Activated naive CD4-positive, alpha-beta T cell treated with anti-CD3 and anti-CD28 coated beads, Interleukin-2, amount 10 ng/mL, durations not matched to agents 7 days and 5 days (primary cell): ENCODE data around the gene LCA5.
"Not testable (repeated sequence)": the region's sequence is repeated elsewhere in the genome, so short reads cannot be mapped to it uniquely, and the experiment has no call there.

Source experiments
- CTCF ChIA-PET: fragments of 350-600 bp; sonication (Branson Sonifier 250); formaldehyde crosslinking; loops from one replicate; lab custom pipeline; 2021; ENCODE audit warnings: antibody characterized with exemption; lab: Charles Lee
- DNase-seq: peaks from one replicate; pipeline ENCODE4 v3.0.0-alpha.2; 2020
- H3K27ac Mint-ChIP-seq: one replicate; pipeline ENCODE4 v1.8.0; 2021; ENCODE audit warnings: mild to moderate bottlenecking, moderate library complexity, mixed read lengths
- H3K27me3 Mint-ChIP-seq: one replicate; pipeline ENCODE4 v1.8.0; 2021; ENCODE audit warnings: mild to moderate bottlenecking, mixed read lengths
- H3K36me3 Mint-ChIP-seq: one replicate; pipeline ENCODE4 v1.8.0; 2021; ENCODE audit warnings: mixed read lengths
- H3K4me1 Mint-ChIP-seq: one replicate; pipeline ENCODE4 v1.8.0; 2021; ENCODE audit warnings: mixed read lengths
- H3K4me3 Mint-ChIP-seq: one replicate; pipeline ENCODE4 v1.8.0; 2021; ENCODE audit warnings: mild to moderate bottlenecking, moderate library complexity, mixed read lengths
- H3K9me3 Mint-ChIP-seq: one replicate; pipeline ENCODE4 v1.8.0; 2021; ENCODE audit warnings: mixed read lengths

LCA5 gene

GRCh38 chr6:79467716-79468115, 69.5 kb downstream of the LCA5 start:
- CTCF ChIA-PET: no interaction called here
- no peaks in the 10 kb centered on the region for H3K4me1 Mint-ChIP-seq
- H3K36me3 Mint-ChIP-seq: no peaks in the 10 kb centered on the region
- H3K4me3 Mint-ChIP-seq: no peak overlapping the region
- no peak for DNase-seq
- H3K27ac Mint-ChIP-seq: no peak overlapping the region
- no peaks in the 10 kb centered on the region for H3K27me3 Mint-ChIP-seq
- H3K9me3 Mint-ChIP-seq: no peaks in the 10 kb centered on the region

GRCh38 chr6:79466207-79466834, 70.9 kb downstream of the LCA5 start:
- CTCF ChIA-PET: no interaction called here
- no peaks in the 10 kb centered on the region for H3K27me3 Mint-ChIP-seq
- no peaks in the 10 kb centered on the region for H3K4me1 Mint-ChIP-seq
- no peaks in the 10 kb centered on the region for H3K36me3 Mint-ChIP-seq
- DNase-seq: no peak
- no peak overlapping the region for H3K4me3 Mint-ChIP-seq
- H3K9me3 Mint-ChIP-seq: no peaks in the 10 kb centered on the region
- no peak overlapping the region for H3K27ac Mint-ChIP-seq

GRCh38 chr6:79465381-79465780, 71.8 kb downstream of the LCA5 start:
- DNase-seq: no peak
- no peak overlapping the region for H3K27ac Mint-ChIP-seq

GRCh38 chr6:79463621-79464050, 73.6 kb downstream of the LCA5 start:
- Mint-ChIP-seq H3K4me1 (no peaks in the 10 kb centered on the region), H3K4me3 (no peak overlapping the region), H3K36me3 (no peaks in the 10 kb centered on the region), H3K27ac (no peak overlapping the region), H3K27me3 (peaks cover 5% of the 10 kb centered on the region), H3K9me3 (no peaks in the 10 kb centered on the region)
- CTCF ChIA-PET: no interaction called here
- no peak for DNase-seq

More at GRCh38 chr6:79465381-79465780, 71.8 kb downstream of the LCA5 start:
- Mint-ChIP-seq H3K27me3 (no peaks in the 10 kb centered on the region), H3K9me3 (no peaks in the 10 kb centered on the region), H3K4me3 (no peak overlapping the region), H3K36me3 (no peaks in the 10 kb centered on the region), H3K4me1 (no peaks in the 10 kb centered on the region)
- CTCF ChIA-PET: no interaction called here

- no peaks in the 10 kb centered on the region for H3K36me3 Mint-ChIP-seq
- no peak overlapping the region for H3K27ac Mint-ChIP-seq
- H3K4me3 Mint-ChIP-seq: no peak overlapping the region
- DNase-seq: no peak
- H3K27me3 Mint-ChIP-seq: peaks cover 5% of the 10 kb centered on the region
- CTCF ChIA-PET: no interaction called here
- no peaks in the 10 kb centered on the region for H3K4me1 Mint-ChIP-seq
- H3K9me3 Mint-ChIP-seq: no peaks in the 10 kb centered on the region
These were observed 76.0 kb downstream of the LCA5 start for GRCh38 chr6:79461205-79461604.

GRCh38 chr6:79455446-79455845, 81.8 kb downstream of the LCA5 start:
- Mint-ChIP-seq H3K9me3 (no peaks in the 10 kb centered on the region), H3K36me3 (no peaks in the 10 kb centered on the region), H3K4me1 (no peaks in the 10 kb centered on the region), H3K27ac (no peak overlapping the region), H3K4me3 (no peak overlapping the region), H3K27me3 (peaks cover 5% of the 10 kb centered on the region)
- CTCF ChIA-PET: no interaction called here
- no peak for DNase-seq

GRCh38 chr6:79453558-79454042, 83.6 kb downstream of the LCA5 start:
- no peak for DNase-seq
- no peaks in the 10 kb centered on the region for H3K27me3 Mint-ChIP-seq
- H3K27ac Mint-ChIP-seq: no peak overlapping the region
- no peak overlapping the region for H3K4me3 Mint-ChIP-seq
- H3K36me3 Mint-ChIP-seq: no peaks in the 10 kb centered on the region
- no peaks in the 10 kb centered on the region for H3K9me3 Mint-ChIP-seq
- H3K4me1 Mint-ChIP-seq: no peaks in the 10 kb centered on the region
- CTCF ChIA-PET: no interaction called here

GRCh38 chr6:79450984-79451383, 86.2 kb downstream of the LCA5 start:
- Mint-ChIP-seq H3K36me3 (no peaks in the 10 kb centered on the region), H3K4me3 (no peak overlapping the region), H3K27me3 (no peaks in the 10 kb centered on the region), H3K27ac (no peak overlapping the region), H3K9me3 (no peaks in the 10 kb centered on the region), H3K4me1 (no peaks in the 10 kb centered on the region)
- CTCF ChIA-PET: no interaction called here
- no peak for DNase-seq

GRCh38 chr6:79446006-79446405, 91.2 kb downstream of the LCA5 start:
- no peak for DNase-seq
- H3K36me3 Mint-ChIP-seq: no peaks in the 10 kb centered on the region
- H3K4me1 Mint-ChIP-seq: no peaks in the 10 kb centered on the region
- no peak overlapping the region for H3K27ac Mint-ChIP-seq
- H3K4me3 Mint-ChIP-seq: no peak overlapping the region
- no peaks in the 10 kb centered on the region for H3K27me3 Mint-ChIP-seq
- H3K9me3 Mint-ChIP-seq: no peaks in the 10 kb centered on the region
- CTCF ChIA-PET: no interaction called here

- H3K4me3 Mint-ChIP-seq, H3K27ac Mint-ChIP-seq, CTCF ChIA-PET, H3K36me3 Mint-ChIP-seq, H3K4me1 Mint-ChIP-seq, H3K27me3 Mint-ChIP-seq, DNase-seq, H3K9me3 Mint-ChIP-seq: not testable (repeated sequence)
These were observed 93.4 kb downstream of the LCA5 start for GRCh38 chr6:79443876-79444275.

GRCh38 chr6:79441192-79441591, 96.0 kb downstream of the LCA5 start:
- CTCF ChIA-PET: no interaction called here
- Mint-ChIP-seq H3K36me3 (no peaks in the 10 kb centered on the region), H3K4me3 (no peak overlapping the region), H3K9me3 (no peaks in the 10 kb centered on the region), H3K27me3 (no peaks in the 10 kb centered on the region), H3K4me1 (no peaks in the 10 kb centered on the region), H3K27ac (no peak overlapping the region)
- DNase-seq: no peak

- CTCF ChIA-PET: no interaction called here
- no peaks in the 10 kb centered on the region for H3K36me3 Mint-ChIP-seq
- H3K4me1 Mint-ChIP-seq: no peaks in the 10 kb centered on the region
- H3K4me3 Mint-ChIP-seq: no peak overlapping the region
- no peak for DNase-seq
- H3K27me3 Mint-ChIP-seq: no peaks in the 10 kb centered on the region
- no peak overlapping the region for H3K27ac Mint-ChIP-seq
- no peaks in the 10 kb centered on the region for H3K9me3 Mint-ChIP-seq
These were observed 96.6 kb downstream of the LCA5 start for GRCh38 chr6:79440598-79440997.

GRCh38 chr6:79438030-79438429, 99.2 kb downstream of the LCA5 start:
- Mint-ChIP-seq H3K4me3 (no peak overlapping the region), H3K9me3 (no peaks in the 10 kb centered on the region), H3K27ac (no peak overlapping the region), H3K36me3 (no peaks in the 10 kb centered on the region), H3K27me3 (no peaks in the 10 kb centered on the region), H3K4me1 (no peaks in the 10 kb centered on the region)
- DNase-seq: no peak
- CTCF ChIA-PET: interaction anchor here (1.5 kb wide), 1 partner anchor 14 kb away, joined by 3 read pairs; no protein-coding TSS in a partner anchor

- no peaks in the 10 kb centered on the region for H3K4me1 Mint-ChIP-seq
- no peaks in the 10 kb centered on the region for H3K27me3 Mint-ChIP-seq
- no peaks in the 10 kb centered on the region for H3K36me3 Mint-ChIP-seq
- CTCF ChIA-PET: no interaction called here
- H3K4me3 Mint-ChIP-seq: no peak overlapping the region
- no peak for DNase-seq
- H3K27ac Mint-ChIP-seq: no peak overlapping the region
- H3K9me3 Mint-ChIP-seq: no peaks in the 10 kb centered on the region
These were observed 101.0 kb downstream of the LCA5 start for GRCh38 chr6:79436241-79436640.

- Mint-ChIP-seq H3K27ac (no peak overlapping the region), H3K4me1 (no peaks in the 10 kb centered on the region), H3K9me3 (no peaks in the 10 kb centered on the region), H3K36me3 (no peaks in the 10 kb centered on the region), H3K4me3 (no peak overlapping the region), H3K27me3 (no peaks in the 10 kb centered on the region)
- CTCF ChIA-PET: no interaction called here
- no peak for DNase-seq
These were observed 101.5 kb downstream of the LCA5 start for GRCh38 chr6:79435746-79436145.
